Measurements from ENCODE around the gene JARID2.
"Not testable (repeated sequence)": the region's sequence is repeated elsewhere in the genome, so short reads cannot be mapped to it uniquely, and the experiment has no call there.

The JARID2 gene

DNA sequence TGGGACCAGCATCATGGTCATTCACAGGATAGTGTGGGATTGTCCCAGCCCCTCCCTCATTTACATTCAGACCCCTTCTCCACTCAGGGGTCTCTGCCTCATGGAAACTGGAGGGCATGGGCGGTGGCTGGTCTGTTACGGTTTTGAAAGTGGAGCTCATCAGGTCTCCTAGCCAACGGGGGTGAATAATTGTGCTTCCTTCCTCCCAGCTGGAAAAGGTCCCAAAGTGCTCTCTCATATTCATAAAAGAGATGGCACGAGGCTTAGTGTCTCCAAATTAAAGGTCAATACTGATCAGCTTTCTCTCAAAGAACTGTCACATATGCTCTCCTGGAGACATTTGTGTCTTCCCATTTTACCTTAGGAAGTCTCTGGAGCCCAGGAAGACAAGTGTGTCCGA lies 19.9 kb downstream of the JARID2 start:
- no peak for DNase-seq

DNA sequence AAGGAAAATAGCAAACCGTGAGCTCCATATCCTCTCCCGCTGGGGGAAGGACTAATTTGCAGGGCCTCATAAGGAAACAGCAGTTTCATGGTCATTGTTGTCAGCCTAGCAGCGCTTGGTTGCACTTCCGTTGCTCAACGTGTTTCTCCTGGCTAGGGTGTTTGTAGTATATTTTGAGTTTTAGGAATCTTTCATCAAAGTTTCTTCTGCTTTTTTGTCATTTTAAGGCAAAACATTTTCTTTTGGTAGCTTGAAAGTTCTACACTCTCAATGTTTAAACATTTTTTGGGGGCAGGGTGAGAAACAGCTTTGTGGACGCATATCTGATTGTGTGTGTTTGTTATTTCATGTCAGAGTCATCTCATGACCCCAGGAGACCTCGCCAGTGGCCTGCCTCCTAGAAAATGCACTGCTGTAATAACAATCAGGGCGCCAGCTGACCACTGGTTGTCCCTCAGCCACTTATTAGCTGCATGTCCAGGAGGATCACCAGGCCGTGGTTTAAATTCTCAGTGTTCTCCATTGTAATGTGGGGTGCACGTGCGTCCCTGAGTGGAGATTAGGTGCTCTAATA lies 20.6 kb downstream of the JARID2 start:
- DNase-seq, result no peak

DNA sequence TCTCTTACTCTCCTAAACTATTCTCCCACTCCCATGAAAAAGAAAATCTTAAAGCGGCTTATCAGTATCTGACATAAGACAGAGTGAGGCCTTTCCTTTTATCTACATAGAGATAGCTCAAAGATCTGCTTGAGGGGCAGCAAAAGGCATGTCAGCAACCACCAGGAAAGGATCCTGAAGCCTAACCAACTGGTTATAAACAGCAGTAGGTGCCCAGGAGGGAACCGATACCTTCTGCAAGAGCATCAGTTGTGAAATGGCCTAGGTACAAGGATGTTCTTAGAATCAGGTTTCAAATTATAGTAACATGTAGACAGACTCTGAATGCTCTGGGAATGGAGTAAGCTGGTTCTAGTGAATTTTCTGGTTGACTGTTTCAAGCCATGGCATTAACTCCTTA lies 21.4 kb downstream of the JARID2 start:
- DNase-seq, result no peak

DNA sequence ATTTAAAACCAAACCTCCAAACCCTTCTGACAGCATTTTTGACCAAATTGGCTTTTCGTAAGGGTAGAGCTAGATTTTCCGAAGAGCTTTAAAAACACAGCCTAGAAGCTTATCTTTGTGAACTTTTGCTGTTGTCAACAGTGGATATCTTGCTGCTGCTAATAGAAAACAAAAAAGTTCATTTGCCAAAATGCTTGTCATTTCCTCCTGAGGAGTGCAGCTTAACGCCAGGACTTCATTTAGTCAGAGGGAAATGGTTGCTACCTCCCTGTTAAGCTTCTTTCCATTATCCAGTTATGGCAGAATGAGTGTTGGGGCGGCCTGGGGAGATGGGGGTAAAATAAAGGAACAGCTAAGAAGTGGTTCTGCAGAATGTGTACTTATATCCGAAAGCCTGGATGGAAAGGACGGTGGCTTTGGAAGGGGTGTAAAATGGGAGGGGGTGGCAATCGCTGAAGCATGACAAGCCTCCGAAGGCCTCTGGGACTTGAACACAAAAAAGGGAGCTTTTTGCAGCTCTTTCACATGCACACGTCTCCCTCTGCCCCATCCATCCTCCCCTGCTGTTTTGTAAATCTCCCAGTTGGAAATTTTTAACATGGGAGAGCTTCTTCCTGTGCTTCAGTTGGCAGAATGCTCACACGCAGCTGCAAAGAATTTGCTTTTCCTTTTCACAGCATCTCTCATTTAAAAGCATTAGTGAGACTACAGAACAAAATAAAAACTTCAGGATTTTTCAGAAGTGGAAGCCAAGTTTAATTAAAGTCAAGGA lies 22.5 kb downstream of the JARID2 start:
- no peak for DNase-seq

DNA sequence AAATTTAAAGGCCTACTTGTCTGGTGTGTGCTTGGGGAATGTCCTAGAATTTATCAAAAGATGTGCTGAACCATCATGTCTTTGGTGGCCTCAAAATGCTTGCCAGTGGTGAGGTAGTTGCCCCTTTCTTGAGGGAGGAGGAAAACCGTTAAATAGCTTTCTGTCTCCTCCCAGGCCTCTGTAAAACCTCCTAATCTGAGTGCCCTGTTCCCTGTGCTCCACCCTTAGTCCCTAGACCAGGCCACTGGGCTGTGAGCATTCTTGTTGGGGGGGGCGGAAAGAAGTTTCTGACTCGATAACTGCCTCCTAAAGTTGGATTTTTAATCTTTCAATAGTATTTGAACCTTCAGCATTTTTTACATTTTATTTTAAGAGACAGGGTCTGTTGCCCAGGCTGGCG lies 23.1 kb downstream of the JARID2 start:
- no peak for DNase-seq

DNA sequence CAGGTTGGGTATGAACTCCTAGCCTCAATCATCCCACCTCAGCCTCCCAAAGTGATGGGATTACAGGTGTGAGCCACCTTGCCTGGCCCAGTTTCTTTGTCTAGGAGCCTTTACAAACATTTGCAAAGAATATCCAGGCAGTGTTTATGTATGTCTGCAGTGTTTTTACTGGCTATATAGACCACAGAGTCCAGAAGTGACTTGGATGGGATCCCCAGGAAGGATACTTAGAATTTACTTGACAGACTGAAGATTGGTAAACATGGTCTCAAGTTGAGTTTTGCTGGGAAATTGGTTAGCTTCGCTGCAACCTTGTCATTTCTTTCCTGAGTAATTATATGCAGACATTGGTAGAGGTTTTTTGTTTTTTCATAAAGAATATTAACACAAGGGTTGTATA lies 23.8 kb downstream of the JARID2 start:
- no peak for DNase-seq

DNA sequence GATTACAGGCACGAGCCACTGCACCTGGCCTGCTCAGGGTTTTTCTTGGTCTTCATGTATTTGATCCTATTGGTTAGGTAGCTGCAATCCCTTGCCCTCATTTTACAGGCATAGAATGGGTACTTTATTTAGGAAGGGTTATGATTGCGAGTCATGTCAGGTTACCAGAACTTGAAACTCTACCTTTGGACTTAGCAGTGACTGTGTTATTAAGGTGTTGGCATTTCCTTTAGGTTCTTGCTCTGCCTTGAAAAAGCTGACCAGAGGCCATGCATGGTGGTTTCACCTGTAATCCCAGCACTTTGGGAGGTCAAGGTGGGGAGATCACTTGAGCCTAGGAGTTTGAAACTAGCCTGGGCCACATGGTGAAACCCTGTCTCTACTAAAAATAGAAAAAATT lies 24.5 kb downstream of the JARID2 start:
- no peak for DNase-seq

DNA sequence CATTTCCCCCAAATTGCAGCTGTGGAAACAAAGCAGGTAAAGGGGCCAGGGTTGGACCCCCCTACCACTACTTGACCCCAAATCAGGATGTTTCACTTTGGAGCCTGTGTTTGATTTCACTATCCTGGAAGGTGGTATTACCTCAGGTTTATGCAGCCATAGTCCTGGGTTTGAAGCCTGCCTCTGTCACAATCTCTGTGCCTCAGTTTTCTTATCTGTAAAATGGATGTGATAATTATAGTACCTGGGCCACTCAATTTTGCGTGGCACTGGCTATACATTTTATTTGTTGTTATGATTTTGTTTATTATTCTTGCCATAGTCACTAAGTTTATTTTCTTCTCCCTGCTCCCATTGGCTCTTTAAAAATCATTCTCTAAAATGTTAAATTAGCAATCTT lies 26.7 kb downstream of the JARID2 start:
- no peak for DNase-seq

DNA sequence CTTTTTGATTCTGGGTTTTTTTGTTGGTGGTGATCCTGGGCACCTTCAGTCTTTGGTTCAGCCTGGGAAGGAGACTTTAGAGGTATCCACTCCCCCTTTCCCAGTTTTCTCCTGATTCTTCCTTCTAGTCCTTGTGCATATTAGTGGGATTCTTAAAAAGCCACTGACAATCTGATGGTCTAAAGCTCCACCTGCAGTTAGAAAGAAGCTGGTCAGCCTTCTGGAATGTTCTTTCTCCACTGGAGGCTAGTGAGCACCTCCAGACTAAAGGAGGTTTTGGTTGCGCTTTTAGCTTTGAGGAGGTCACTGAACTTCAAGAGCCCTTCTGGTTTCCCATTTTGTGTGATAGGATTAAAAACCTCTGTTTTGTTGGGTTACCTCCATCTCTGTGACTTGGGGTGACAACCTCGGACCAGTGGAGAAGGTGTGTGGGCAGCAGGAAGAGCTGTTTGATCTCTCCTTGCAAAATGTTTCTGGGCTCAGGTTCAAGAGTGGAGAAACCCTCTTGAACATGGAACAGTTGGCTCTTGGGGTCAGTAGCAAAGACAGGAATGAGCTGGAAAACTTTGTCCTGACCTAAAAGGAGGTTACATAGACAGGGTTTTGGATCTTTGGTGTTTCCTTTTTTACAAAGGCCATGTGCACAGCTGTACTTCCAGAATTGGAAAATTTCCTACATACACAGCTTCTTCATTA lies 29.0 kb downstream of the JARID2 start:
- DNase-seq, result no peak

DNA sequence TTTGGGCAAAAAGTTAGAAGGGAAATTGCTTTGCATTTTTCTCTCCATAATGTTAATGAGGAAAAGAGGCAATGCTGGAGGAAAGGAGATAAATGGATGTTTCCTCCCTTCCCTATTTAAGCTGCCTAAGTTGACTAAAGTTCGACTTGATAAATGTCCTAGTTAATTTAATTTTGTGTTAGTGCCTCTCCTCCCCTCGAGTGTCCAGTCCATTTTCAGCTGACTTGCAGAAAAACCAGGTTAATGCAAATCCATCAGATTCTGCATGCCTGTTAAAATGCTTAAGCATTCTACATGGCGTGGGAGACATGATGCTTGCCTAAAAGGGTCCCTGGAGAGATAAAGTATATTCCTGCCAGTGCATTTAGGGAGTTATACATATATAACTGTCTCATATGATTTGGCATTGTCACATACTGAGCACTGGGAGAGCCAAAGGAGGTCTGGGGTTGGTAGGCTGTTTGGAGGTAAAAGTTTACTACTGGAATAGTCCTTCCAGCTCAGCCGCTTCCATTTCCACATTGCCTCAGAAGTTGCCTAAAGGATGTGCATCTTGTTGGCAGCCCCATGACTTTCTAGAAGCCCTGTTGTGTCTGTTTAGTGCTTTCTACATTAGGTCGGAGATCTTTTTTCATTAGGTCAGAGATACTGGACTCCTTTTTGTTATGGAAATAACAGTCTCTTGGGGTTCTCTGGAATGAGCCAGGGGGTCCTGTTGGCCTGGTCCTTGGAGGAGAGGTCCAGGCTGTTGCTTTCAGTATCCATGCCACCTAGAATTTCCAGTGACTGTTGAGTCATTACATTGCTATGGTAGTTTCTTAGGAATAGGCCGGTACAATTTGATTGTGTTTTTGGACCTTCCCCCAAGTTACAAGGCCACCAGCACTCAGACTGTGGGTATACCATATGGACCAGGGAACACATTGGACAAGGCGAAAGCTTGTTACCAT lies 30.4 kb downstream of the JARID2 start:
- DNase-seq, result no peak

DNA sequence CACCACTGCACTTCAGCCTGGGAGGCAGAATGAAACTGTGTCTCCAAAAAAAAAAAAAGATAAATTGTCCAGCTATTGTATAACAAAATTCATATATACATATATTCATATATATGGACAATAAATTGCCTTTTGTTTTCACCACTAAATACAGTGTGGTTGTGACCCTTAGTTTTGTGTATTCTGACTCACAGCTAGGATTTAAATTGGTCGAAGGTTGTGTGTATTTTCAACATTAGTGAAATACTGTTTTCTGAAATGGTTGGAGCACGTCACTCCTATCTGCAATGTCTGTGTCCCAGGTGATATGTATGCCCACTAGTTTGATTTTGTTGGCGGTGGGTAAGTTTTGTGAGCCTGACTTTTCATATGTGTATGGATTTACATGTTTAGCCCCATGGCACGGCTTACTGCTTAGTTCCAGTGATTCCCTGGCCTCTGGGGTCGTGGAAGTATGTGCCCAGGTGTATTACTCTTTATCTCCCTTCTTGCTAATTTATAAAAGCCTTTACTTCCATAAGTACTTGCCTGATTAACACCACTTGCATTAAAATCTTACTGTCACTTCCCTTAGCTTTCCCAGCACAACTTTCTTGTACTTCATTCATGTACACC lies 33.3 kb downstream of the JARID2 start:
- DNase-seq, result no peak

DNA sequence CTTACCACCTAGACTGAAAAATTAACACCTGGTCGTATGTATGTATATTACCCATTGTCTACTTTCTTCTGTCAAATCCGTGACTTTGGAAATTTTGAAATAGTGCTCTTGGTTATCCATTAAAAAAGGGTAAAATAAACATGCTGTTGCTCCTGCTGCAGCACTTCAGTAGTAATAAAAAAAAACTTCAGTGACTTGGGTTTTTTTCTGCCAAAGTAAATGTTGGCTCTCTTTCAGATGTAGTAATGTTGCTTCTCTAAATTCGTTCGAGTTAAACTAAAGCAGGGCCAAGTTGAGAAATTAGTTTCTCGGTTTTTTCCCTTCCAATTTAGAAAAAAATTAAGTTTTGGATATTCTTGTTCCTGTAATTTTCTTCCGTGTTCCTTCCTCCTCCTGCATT lies 34.2 kb downstream of the JARID2 start:
- DNase-seq, result no peak

DNA sequence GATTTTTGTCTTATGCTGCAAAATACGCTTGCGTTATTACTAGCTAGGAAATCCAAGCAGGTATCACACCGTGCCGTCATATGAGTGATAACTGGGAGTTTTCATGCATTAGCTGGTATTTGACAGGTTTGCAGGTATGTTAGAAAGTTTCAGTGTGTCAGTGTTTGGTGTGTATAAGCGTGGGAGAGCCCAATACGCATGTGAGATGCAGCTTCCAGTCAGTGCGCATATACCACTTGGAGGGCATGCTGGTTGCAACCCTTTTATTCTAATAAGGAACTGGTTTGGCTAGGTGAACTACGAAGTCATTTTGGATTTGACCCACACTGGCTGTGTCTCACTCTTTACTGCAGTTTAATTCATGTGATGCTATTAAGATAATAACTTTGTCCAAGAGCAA lies 35.1 kb downstream of the JARID2 start:
- no peak for DNase-seq

DNA sequence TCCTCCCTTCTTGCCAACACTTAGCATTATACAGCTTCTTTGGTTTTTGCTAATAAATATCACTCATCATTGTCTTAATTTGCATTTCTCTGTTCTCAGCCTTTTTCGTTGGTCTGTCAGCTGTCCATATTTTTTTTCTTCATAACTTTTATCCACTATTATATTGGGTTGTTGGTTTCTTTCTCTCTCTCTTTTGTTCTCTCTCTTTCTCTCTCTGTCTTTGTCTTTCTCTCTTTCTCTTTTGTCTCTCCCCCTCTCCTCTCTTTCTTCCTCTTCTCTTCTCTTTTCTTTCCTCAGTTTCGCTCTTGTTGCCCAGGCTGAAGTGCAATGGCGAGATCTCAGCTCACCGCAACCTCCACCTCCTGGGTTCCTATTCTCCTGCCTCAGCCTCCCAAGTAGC lies 36.5 kb downstream of the JARID2 start:
- no peak for DNase-seq

DNA sequence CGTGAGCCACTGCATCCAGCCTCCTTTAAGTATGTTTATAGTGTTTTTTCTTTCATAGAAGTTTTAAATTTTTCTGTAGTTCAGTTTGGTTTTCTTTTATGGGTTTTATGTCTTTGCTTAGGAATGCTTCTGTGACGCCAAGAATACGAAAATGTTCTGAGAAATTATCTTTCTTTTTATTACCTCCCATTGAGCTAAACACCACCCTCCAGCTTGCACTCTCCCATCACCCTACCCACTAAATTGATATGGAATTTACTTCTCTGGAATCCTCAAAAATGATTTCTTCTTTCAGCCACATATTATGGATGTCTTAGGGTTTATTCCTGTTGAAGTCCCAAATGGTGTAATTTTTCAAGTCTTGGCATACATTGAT lies 38.1 kb downstream of the JARID2 start:
- DNase-seq, result no peak

DNA sequence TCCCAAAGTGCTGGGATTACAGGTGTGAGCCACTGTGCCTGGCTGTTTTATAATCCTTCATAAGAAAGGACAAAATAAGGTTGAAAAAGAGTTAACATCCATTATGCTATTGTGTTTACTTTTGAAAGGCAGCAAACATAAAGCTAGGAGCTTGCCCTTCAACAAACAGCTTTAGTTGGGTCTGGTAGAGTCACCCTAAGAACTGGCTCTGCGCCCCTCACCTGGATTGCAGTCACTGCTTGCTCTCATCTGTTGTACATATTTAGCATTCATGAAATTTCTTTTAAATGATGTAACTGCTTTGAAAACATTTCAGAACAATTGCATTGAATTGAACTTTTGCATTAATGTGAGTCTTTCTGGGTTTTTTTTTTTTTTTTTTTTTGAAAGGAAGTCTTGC lies 38.9 kb downstream of the JARID2 start:
- no peak for DNase-seq

DNA sequence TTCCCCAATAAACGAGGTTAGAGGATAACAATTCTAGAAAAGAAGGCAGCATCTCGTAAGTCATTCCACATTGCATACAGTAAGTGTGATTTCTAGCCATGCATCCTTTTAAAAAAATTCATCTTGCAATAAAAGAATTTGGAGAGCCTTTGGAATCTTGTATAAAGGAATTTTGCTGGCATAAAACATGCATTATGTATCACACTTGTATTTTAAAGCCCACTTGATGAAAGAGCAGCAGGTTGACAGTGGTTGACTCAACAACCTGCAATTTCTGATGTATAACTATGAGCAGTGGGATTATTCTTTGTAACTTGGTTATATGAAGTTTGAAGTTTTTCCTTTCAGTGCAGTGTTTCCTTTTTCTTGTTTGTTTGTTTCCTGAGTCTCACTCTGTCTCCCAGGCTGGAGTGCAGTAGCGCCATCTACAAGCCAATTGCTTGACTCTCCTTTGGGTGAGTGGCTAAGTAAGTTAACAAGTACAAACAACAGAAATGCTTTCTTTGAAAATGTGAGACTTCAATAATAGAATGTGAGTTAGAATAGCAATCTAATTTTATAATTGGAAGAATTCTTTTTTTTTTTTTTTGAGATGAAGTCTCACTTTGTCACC lies 39.9 kb downstream of the JARID2 start:
- DNase-seq, result no peak

DNA sequence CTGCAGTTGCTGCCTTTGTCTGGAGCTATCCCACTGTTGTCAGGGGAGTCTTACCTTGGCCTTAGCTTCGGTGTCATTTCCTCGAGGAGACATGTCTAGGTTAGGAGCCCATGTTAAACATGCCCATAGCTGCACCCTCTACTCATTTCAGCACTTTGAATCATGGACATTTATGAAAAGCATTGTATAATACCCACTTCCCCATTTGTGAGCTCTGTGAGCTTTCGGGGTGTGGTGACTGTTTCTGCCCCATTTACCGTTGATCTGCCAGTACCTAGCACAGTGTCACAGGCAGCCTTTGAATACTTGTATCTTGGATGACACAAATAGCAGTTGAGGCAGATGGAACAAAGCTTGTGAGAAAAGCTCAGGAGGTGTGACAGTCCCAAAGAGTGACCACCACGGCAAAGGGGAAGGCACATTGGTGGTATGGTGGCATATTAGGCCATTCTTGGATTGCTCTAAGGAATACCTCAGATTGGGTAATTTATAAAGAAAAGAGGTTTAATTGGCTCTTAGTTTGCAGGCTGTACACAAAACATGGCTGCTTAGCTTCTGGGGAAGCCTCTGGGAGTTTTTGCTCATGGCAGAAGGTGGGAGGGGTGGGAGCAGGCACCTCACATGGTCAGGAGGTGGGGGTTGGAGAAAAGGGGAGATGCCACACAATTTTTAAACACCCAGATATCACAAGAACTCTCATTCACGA lies 42.0 kb downstream of the JARID2 start:
- no peak for DNase-seq

DNA sequence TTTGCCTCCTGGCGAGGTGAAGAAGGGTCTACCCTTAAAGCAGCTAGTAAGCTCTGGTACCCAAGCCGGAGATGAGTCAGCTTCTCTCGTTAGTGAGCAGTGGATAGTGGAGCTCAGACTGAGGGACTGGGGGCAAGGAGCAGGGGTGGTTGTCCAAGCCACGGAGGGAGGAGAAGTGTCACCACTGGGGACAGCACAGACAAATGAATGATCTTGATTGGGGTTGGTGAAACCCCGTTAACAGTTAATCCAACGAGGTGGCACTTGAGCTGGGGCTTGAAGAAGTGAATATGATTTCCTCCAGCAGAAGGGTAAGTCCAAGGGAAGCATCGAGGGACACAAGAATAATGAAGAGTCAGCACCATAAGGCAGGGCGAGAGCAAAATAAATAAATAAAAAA lies 43.0 kb downstream of the JARID2 start:
- DNase-seq, result no peak

DNA sequence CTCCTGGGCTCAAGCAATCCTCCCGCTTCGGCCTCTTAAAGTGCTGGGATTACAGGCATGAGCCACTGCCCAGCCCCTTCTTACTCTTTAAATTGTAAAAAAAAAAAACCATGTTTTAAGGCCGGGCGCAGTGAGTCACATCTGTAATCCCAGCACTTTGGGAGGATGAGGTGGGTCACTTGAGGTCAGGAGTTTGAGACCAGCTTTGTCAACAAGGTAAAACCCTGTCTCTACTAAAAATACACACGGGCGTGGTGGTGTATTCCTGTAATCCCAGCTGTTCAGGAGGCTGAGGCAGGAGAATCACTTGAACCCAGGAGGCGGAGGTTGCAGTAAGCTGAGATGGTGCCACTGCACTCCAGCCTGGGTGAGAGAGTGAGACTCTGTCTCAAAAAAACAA lies 43.6 kb downstream of the JARID2 start:
- not testable (repeated sequence) for DNase-seq

DNA sequence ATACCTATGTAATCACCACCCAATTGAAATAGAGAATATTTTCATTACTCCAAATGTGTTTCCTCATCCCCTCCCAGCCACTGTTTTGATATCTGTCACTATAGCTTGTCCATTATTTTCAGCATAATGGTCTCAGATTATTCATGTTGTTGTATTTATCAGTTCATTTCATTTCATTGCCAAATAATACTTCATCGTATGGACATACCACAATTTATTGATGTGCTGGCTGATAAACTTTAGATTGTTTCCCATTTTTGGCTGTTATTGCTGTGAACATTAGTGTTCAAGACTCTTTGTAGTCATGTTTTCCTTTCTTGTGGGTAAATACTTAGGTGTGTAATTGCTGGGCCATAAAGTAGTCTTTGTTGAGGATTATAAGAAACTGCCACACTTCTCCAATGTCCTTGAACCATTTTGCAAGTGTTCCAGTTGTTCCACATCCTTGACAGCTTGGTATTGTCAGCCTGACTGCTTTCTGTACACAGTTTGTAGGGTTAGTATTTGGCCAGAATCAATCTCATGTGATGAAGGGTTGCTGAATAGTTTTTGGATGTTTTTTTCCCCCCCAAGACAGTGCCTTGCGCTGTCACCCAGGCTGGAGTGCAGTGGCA lies 44.3 kb downstream of the JARID2 start:
- DNase-seq, result no peak

Measured in NCI-H524 treated with DMSO at 0.1 percent for 48 hours (cell line).